Right ventricle myocardium superior (tissue), 1 donor: ENCODE results near the gene SPIRE1. TPM values are rescaled to one million over a fixed set of nuclear protein-coding genes. Genes with fewer than 3 reads are reported as not detected.
"Not testable (repeated sequence)": the region's sequence is repeated elsewhere in the genome, so short reads cannot be mapped to it uniquely, and the experiment has no call there.

Experiments
- ATAC-seq: fragments of 200-7000 bp; cut with Tn5 transposase; one replicate; pipeline ENCODE4 v1.9.1; 2020; ENCODE audit warnings: mild to moderate bottlenecking; ENCODE audit not compliant: poor library complexity
- DNase-seq: peaks from one replicate; pipeline ENCODE4 v3.0.0-alpha.2; 2020
- intact Hi-C: fragments of 100-400 bp; cut with DNase I; formaldehyde crosslinking; loops from one replicate; pipeline ENCODE4 v1.11.2; 2022
- total RNA-seq: library from RNA; stranded (reverse); fragmentation: NEBNext Ultra II Directional; extraction: Animal tissue kit (Norgen Biotek cat#: 25700); gene quantifications from one replicate; pipeline ENCODE4 v1.2.1, GENCODE V29; 2021
- donor health status: DM: no; HTN: yes; CAD: no; lungs with severe emphysema.

SPIRE1 gene
- total RNA-seq, 1 donor from 2014 or later: 33.5 TPM

GRCh38 chr18:12531749-12532148 lies 126.2 kb downstream of the SPIRE1 start:
- ATAC-seq (no peak), DNase-seq (no peak)
- intact Hi-C loops: no loop called here

- peak; percentile 42 for ATAC-seq
- intact Hi-C loops: no loop called here
- no peak for DNase-seq
Measured at GRCh38 chr18:12520442-12520992, 137.4 kb downstream of the SPIRE1 start.

DNA sequence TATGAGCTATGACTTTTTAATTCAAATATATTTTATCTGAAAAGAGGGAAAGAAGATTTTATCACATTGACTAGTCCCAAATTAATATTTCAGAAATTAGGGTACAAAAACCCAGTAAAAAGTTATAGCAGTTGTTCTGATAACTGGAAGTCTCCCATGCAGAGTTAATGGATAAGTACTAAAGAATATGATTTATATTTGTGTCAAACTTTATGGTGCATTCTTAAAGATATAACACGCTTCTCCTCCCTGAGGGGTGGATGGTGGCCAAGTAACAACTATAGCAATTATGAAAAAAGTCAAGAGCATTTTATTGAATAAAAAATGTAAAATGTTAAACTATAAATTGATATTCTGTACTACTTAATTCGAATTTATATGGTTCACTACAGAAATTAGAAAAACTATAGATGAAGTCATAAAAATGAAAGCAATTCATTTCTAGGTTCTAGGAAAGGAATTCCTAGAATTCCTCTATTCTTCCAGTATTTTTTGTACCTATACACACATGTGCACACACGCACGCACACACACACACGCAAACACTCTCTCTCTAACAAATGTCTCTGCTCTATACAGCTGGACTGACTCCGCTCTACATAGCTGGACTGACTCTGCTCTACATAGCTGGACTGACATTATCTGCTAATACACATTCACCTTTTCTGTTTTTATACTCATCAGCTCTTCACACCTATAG lies 138.9 kb downstream of the SPIRE1 start:
- ATAC-seq: no peak
- intact Hi-C loops: no loop called here
- no peak for DNase-seq

GRCh38 chr18:12518326-12518725 lies 139.6 kb downstream of the SPIRE1 start:
- intact Hi-C loops: no loop called here
- ATAC-seq: no peak
- DNase-seq: no peak

DNA sequence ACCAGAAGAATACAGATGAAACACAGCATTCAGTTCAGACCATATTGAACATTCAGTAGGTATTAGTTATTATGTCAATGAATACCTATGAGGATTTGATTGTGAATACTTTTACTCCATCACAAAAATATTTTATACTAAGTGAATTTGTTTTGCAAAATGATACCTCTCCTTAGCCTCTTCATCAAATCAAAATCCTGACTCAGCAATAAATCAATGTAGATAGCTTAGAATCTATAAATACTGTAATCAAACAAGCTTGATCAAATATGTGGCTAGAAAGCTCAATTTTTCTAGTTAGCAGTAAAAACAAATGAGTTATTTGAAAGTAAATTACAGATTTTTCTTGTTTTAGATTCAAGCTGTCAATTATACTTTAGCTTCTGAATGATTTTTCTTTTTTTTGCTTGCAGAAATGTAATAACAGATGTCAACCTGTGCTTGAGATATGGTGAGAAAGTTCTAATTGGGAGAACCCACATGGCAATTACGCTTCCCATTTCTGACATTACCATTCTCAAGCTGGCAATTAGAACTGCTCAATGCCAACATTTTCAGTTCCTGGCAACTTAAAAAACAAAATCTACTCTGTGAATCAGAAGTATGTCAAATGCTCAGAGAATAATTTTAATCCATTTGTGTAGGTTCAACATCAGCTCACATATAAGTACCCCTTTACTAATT lies 140.6 kb downstream of the SPIRE1 start:
- intact Hi-C loops: no loop called here
- DNase-seq (no peak), ATAC-seq (no peak)

DNA sequence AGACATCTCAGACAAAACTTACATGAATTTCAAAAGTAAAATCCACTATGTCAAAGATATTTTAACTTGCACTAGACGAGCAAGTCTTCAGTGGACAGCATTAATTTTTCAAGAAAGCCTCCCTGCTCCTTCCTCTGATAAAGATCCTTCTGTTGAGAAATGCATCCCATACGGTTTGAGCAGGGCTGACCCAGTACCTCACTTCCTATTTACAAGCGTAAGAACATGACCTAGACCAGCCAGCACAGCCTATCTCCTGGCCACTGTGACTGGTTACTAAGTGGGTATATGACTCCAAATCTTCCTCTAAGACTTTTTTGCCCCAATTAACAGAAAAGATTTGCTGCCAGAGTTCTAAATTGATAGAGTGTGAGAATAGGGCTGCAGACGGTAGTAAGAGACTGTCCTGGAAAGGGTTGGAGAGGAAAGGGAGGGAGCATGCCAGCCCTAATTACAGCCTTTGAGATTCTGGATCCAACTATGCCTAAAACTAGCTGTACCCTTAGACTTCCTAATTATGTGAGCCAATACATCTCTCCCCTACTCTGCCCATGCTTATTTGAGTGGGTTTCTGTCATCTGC lies 141.8 kb downstream of the SPIRE1 start:
- intact Hi-C loops: no loop called here
- DNase-seq (no peak), ATAC-seq (peak; percentile 77)

DNA sequence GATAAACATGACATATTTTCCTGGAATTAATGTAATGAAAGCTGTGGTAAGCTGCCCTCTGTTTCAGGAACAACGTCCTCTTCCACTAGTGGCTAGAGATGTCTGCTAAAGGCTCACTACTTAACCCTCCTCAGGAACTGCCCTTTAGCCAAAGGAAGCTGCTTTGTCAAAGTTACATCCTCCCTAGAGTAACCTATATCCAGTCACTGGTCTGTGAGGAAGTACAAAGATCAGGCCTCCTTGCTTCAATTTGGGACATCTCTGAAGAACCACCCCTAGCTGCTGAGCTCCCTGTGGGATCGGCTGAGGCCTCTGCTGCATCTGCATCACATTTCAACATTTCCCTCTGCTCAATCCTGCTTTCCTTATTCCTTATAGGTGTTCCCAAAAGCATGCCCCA lies 142.4 kb downstream of the SPIRE1 start:
- ATAC-seq (peak; percentile 47), DNase-seq (no peak)
- intact Hi-C loops: no loop called here

GRCh38 chr18:12507007-12507406 lies 150.9 kb downstream of the SPIRE1 start:
- DNase-seq (no peak), ATAC-seq (no peak)
- intact Hi-C loops: no loop called here

DNA sequence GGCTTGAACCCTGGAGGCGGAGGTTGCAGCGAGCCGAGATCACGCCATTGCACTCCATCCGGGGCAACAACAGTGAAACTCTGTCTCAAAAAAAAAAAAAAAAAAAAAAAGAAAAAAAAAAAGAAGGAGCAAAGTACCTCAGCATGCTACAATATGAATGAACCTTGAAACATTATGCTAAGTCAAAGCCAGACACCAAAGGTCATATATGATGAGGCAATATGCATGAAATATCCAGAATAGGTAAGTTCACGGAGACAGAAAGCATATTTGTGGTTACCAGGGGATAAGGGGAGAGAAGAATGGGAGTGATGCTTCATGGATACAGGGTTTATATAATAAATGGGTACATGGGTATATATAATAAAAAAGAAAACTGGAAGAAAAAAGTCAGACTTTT lies 156.9 kb downstream of the SPIRE1 start:
- DNase-seq: no peak
- no peak for ATAC-seq
- intact Hi-C loops: no loop called here

GRCh38 chr18:12497839-12498238 lies 160.1 kb downstream of the SPIRE1 start:
- intact Hi-C loops: no loop called here
- DNase-seq (no peak), ATAC-seq (no peak)

DNA sequence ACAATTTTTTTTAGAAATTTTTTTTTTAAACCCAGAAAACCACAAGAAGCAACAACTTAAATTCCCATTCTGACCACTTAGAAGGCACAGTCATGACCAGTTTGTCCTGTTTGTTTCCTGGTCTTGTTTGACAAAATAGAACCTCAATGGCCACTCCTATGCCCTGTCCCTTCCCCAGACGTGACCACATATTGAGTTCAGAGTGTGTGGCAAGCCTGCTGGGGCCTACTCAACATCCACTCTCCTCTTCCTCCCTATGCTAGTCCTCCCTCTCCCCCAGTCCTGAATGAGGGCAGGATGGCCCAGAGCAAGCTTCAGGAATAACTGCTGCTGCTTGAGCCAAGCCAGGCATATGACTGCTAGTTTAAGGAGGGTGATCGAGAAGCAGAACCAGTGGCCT lies 160.6 kb downstream of the SPIRE1 start:
- ATAC-seq (no peak), DNase-seq (no peak)
- intact Hi-C loops: no loop called here

DNA sequence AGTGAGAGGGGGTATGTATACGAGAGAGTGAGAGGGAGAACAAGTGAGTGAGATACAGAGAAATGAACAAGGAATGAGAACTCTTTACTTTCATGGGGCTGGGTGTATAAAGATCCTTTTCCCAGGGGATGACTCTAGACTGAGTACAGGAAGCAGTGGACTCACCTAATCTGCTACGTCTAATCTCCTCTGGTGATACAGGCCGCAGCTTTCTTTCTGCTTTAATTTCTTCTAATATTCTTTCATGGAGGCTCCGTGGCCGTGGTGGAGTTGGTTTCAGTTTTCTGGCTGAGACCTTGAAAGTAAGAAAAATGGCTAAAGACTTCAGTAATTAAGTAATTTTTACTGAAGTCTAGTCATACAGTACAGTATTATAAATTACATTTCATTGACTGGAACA lies 165.0 kb downstream of the SPIRE1 start:
- intact Hi-C loops: no loop called here
- no peak for DNase-seq
- ATAC-seq: no peak

DNA sequence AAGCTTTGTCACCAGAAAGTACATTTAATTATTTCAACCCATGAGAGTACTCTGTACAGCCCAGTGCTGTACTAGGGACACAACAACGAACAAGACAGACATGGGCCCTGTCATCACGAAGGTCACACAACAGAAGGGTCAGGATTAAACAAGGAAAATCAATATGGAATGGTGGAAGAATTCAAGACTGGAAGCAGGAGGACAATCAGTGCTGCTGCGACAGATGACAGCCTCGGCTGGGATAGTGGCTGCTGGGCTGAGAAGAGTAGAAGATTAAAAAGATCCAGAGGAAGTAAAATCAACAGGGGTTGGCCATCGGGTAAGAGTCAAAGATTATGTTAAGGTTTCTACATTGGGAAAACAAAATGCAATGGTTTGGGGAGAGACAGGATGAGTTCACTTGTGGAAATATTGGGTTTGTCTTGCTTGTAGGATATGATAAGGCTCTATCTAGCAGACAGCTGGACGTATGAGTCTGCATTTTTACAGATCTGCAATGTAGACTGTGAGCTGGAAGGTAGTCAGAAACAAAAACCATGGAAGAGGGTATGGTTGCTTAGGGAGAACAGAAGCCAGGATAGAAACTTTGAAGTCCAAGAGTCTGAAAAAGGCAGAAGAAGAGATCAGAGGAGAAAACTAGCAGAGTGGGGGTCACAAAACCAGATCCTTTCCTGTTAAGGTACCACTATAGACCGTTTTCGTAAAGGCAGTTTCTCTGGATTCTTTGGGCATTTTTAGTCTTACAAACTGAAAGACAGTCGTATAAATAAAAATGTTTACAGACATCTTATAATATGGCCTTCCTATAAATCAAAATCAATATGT lies 166.1 kb downstream of the SPIRE1 start:
- intact Hi-C loops: no loop called here
- ATAC-seq: no peak
- DNase-seq: no peak

DNA sequence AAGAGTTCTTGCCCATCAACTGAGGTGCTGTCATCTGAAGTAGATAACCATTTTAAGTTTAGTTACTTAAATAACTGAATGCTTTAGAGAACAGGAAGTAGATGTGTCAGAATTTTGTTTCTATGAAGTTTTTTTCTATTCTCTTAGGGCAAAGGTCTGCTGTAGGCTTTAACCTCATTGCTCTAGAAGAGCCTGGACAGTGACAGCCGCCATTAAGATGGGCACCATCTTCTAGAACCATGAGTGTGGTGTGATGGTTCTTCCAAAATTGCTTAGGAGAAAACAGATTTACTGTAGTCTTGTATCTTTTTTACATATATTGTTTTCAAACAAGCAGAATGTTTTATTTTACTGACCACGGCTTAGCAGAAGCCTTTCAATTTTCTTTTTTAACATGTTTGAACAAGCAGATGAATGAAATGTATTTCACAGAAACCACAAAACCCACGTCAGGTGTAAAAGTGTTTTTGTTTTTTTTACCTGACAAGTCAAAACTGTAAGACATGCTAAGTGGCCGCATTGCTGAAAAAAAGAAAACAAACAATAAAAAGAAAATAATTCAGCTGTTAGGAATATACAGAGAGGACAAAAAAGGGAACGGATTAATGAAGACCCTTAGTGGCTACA lies 172.3 kb downstream of the SPIRE1 start:
- intact Hi-C loops: no loop called here

DNA sequence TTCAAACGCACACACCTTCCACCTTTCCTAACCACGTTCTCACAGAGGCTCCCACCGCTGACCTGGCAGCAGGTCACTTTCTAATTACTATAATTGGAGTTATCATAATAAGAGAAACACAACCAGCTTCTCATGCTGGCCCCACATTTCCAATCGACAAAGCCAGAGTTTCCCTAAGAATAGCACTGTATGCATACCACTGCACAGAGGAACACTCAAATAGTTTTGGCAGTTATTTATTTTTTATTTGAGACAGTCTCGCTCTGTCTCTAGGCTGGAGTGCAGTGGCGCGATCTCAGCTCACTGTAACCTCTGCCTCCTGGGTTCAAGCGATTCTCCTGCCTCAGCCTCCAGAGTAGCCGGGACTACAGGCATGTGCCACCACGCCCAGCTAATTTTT lies 176.0 kb downstream of the SPIRE1 start:
- ATAC-seq: peak; percentile 53
- DNase-seq, intact Hi-C loops: not testable (repeated sequence)

More for the DNA sequence above, 172.3 kb downstream of the SPIRE1 start:
- DNase-seq (no peak), ATAC-seq (no peak)

- DNase-seq (no peak), ATAC-seq (no peak)
- intact Hi-C loops: no loop called here
Measured at GRCh38 chr18:12479982-12480381, 177.9 kb downstream of the SPIRE1 start.

GRCh38 chr18:12479536-12479935 lies 178.4 kb downstream of the SPIRE1 start:
- intact Hi-C loops: no loop called here
- no peak for ATAC-seq
- DNase-seq: no peak

- DNase-seq: no peak
- no peak for ATAC-seq
- intact Hi-C loops: no loop called here
Measured at GRCh38 chr18:12478269-12479047, 179.4 kb downstream of the SPIRE1 start.
